Fibroblast of skin of right quadriceps (primary cell): ENCODE measurements around the gene UNKL.
"Not testable (repeated sequence)": the region's sequence is repeated elsewhere in the genome, so short reads cannot be mapped to it uniquely, and the experiment has no call there.

Experiments used
- DNase-seq: peaks from one replicate; pipeline ENCODE4 v3.0.0-alpha.2; 2013

UNKL gene

GRCh38 chr16:1445518-1446203, 31.2 kb upstream of the UNKL start:
- no peak for DNase-seq

DNA sequence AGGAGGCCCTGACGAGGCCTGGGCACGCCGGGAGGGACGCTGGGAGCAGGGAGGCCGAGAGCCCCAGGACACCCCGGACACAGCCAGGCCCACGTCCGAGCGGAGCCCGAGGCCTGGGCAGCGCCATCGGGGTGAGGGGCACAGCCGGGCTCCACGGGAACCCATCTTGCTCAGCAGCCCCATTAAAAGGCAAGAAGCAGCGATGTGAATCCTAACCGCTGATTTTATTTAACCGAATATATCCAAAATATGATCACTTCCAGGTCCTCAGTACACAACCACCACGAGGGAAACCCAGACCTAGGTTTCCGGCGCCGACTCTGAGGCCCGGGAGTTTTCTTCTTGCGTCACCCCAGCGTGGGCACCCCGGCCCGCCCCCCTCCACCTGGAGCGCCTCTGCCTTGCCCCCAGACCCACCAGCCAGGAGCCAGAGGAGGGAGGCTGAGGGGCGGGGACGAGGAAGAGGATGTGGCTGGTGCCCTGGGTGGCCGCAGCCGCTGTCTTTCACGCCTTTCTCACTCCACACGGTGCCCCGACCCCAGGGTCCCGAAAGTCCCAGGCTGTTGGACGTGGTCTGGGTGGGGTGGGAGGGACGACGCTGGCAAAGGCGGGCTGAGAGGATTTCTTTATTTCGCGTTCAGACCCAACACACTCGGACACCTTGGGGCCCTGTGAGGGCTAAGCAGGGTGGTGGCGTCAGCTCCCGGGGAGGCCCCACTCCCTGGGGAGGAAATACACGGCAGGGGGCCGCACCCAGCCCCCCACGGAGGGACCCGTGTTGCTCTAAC, 30.4 kb upstream of the UNKL start:
- DNase-seq = no peak

DNA sequence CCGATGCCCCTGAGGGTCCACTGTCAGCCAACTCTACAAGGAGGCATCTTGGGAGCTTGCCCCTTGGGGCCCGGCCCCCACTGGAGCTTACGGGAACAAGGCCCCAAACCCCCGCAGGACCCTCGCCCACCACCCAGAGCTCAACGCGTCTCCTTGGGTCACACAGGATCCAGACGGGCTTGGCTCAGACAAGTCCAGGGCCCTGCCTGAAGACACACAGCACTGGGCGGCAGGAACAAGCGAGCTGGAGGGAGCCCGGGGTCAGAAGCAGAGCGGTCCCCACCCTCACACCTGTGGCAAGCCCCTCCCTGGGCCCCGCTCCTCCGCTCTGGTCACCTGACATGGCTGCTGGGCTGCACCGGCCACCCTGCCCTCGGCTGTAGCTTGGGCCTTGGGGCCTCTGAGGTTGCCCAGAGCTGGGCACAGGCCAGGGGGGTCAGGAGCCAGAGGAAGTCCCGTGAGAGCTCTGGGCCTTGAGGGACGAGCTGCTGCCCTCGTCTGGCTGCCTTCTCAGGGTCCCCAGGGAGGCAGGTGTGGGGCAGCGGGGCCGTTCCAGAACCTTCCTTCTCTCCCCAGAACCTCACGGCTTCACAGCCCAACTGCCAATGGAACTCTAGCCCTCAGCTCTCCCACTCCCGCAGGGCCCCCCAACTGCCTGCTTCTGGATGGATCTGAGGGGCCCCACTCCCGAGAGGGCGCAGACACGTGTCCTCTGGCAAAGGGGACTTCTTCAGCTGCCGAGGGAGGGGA, 29.7 kb upstream of the UNKL start, which contains the start of gene CCDC154:
TSS of gene CCDC154 (minus strand) at position 577 of the 750 bp plus-strand sequence. CDS start at position 343, 234 bp downstream.
- DNase-seq = no peak

- no peak for DNase-seq
These were observed 29.0 kb upstream of the UNKL start for GRCh38 chr16:1443403-1443973.

DNA sequence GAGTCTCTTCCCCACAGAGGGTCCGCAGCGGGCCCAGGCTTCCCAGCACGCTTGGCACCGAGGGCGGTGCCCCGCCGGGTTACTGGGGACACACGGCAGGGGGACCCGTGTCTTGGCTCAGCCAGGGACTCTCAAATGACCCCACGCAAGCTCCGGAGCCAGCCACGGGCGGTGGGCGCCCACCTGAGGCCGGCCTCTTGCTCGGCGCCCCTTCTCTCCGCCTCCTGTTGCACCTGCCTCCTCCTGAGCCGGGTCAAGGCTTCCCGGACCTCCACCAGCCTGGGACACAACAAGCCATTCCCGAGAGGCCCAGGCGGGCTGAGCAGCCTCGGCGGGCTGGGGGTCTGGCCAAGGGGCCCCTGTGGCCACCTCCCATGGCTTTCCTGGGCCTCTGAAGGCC, 28.2 kb upstream of the UNKL start:
- DNase-seq = no peak

DNA sequence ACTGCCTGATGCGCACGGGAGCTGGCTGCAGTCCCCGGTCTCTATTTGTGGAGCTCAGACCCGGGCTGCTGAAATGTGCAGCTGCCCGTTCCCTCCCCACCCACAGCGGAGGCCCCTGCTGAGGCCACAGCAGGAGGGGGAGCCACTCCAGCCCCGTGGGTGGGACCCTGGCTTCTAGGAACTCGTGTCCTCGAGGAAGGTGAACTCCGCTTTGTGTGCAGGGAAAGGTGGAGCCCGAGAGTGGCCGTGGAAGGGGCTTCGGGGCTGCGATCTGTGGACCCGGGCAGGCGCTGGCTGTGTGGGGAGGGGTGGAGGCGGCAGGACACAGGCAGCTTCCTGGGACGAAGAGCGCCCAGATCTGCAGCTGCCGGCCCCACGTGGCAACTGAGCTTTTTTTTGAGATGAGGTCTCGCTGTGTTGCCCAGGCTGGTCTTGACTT, 26.9 kb upstream of the UNKL start:
- DNase-seq = no peak

DNA sequence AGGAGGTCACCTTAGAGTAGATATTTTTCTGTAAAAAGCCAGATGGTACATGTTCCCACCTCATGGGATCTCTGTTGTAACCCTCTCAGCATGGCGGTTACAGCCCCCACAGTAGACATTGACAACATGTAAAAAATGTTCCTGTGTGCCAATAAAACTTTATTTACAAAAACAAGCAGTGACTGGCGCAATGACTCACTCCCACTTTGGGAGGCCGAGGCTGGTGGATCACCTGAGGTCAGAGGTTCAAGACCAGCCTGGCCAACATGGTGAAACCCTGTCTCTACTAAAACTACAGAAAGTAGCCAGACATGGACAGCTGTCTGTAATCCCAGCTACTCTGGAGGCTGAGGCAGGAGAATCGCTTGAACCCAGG, 25.2 kb upstream of the UNKL start:
- DNase-seq = not testable (repeated sequence)

DNA sequence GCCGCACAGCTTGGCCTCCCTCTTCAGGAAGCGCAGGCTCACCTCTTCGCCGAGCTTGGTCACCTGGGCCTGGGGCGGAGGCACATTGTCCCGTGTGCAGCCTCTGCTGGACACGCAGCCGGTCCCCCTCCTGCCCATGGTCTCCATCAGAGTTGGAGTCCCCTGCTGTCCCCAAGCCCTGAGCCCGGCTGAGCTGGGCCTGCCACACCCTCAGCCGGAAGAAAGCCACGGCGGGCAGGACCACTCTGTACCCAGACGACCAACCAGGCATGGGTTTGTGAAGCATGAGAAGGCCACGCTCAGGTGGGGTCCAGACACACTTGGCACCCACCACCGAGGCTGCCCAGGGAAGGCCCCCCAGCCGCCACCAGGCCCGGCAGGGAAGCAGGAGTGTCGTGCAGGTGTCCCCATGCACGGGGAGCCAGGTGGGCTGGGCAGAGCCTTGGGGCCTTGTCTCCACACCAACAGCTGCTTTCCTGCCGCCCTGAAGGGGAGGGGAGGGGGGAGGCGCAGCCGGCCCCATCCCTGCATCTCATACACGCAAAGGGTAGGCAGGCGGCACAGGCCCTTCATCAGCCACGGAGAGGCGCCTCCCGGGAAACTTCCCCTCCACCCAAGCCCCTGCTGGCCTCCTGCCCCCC, 24.7 kb upstream of the UNKL start:
- no peak for DNase-seq

DNA sequence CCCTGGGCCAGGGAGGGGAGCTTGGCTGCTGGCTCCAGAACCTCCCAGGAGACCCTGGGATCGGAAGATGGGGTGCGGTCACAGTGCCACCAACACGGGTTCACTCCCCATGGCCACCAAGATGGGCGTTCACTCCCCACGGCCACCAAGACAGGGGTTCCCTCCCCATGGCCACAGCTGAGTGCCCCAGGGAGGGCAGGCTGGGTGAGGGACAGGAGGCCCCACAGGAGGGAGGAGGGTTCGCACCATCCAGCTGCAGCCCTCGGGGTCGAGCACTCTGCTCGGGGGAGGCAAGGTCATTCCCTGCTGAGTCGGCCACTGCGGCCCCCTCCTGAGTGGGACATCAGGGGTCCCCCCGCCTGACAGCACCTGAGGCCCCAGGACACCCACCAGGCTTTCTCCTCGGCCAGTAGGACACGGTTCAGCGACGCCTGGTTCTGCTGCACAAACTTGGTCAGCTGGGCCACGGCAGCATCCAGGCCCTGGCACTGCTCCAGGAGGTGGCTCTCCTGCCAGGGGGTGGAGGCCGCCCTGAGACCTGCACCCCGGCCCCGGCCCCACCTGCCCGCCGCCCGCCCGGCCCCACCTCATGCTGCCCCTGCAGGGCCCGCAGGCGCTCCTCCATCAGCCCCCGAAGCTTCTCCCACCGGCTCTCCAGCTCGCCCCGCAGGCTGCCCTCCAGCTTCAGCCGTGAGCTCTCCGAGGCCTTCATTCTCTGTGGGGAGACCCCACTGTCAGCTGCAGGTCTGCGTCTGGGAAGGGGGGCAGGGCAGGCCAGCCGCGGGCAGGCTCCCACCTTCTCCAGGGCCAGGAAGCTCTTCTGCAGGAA, 23.9 kb upstream of the UNKL start:
- no peak for DNase-seq

- no peak for DNase-seq
These were observed 23.1 kb upstream of the UNKL start for GRCh38 chr16:1437606-1438005.

GRCh38 chr16:1436731-1437355, 22.3 kb upstream of the UNKL start:
- DNase-seq = no peak

GRCh38 chr16:1435921-1436697, 21.6 kb upstream of the UNKL start:
- DNase-seq = no peak

DNA sequence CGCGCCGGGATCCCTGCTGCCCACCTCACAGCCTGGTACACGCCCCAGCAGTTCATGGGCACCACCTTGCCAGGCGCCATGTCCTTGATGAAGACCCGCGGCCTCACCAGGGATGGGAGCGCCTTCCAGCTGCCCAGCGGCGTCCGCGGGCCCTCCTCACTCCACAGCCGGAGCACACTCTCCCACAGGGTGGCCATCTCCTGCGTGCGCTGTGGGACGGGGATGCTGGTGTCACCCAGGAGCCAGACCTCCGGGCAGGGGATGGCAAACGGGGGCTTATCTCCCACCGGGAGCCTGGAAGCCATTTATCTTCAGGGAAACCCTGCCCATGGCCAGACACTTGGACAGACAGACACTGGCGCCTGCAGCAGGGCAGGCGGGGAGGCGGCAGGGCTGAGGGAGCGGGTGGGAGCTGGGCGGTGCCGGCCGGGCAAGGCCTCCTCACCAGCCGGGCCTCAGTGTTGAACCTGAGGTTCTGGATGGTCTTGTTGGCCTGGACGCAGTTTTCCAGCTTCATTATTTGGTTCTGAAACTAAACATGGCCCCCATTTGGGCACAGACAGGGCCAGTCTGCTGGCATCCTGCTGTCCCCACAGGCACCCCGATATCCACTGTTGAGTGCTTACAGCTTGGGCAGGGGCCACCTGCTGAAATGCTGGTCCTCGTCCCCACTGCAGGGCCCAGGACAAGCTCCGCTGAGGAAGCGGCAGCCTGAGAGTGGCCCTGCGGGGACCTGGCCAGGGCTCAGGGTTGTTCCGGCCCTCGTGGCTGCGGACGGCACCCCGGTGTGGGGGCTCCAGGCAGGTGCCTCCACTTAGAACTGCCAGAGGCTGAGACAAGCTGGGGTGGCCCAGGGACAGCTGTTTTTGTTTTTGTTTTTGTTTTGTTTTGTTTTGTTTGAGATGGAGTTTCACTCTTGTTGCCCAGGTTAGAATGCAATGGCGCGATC, 20.4 kb upstream of the UNKL start:
- no peak for DNase-seq

GRCh38 chr16:1433756-1434155, 19.3 kb upstream of the UNKL start:
- no peak for DNase-seq

DNA sequence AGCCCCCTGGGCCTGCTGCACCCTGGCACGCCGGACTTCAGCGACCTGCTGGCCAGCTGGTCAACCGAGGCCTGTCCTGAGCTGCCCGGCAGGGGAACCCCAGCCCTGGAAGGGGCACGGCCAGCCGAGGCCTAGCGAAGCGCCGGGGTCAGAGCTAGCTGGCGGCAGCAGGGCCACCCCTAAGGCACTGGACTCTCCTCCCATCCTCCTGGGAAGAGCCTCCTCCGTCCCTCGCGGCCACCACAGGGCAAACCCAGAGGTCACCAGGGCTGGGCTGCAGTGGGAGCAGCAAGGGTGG, 18.7 kb upstream of the UNKL start:
- DNase-seq = no peak

GRCh38 chr16:1432388-1433262, 18.1 kb upstream of the UNKL start:
- DNase-seq = no peak

DNA sequence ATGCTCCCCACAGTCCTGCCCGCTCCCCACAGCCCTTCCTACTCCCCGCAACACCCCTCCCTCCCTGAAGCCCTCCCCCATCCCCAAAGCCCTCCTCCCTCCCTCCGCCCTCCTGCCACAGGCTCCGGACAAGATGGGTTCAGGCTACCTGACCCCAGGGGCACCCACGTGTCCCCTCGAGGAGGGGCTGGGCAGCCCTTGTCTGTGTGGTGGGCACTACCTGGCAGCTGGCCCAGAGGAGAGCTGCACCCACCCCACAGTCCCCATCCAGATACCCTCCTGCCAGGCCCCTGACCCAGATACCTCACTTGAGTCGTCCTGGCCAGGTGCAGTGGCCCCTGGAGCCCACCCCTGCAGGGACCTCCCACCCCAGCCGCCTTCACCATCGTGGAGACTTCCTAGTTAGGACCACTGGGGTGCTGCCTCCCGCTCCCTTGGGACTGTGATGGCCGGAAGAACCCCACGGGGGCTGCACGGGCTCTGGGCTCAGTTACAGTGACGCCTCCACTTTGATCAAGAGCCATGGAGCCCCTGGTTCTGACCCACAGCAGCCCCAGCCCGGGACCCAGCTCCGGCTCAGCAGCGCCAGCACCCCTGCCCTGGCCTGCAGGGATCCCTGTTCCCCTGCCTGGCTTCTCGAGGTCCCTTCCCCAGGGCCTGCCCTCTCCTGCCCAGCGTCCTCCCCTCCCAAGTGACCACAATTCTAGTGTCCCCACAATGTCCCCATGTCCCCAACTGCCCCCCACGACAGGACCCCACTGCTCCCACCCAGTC, 17.2 kb upstream of the UNKL start:
- DNase-seq = no peak
